ENCODE data around the gene APPL2. TPM values are rescaled to one million over a fixed set of nuclear protein-coding genes. Genes with fewer than 3 reads are reported as not detected.

The APPL2 gene
- total RNA-seq, 1 donor from 2014 or later: 30.9 TPM

DNA sequence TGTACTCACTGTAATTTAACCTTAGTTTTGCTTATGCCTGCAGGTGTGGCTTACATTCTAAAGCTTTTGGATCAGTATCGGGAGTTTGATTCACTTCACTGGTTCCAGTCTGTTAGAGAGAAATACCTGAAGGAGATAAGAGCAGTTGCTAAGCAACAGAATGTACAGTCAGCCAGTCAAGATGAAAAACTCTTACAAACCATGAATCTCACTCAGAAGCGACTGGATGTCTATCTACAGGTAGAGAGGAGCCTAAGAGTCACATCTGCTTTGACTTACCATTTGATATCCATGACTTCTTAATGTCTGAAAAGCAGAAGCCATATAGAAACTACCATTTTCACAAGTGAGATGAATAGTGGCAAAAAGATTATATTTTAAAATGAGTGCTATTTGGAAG is 71.9 kb downstream of the APPL2 start:
- intact Hi-C loops (cut with DNase I): no loop called here
- no peak for TF ChIP-seq CTCF (IDR thresholded peaks at IDR 0.05)
- no peak for DNase-seq
- Histone ChIP-seq H3K9me3 (no peaks in the 10 kb centered on the region), H3K4me3 (no peak overlapping the region), H3K27ac (no peak overlapping the region), H3K36me3 (peaks cover 98% of the 10 kb centered on the region), H3K4me1 (no peaks in the 10 kb centered on the region), H3K27me3 (no peaks in the 10 kb centered on the region)
- no peak for ATAC-seq

GRCh38 chr12:105162174-105162573 is 73.8 kb downstream of the APPL2 start:
- Histone ChIP-seq H3K4me1 (no peaks in the 10 kb centered on the region), H3K9me3 (no peaks in the 10 kb centered on the region), H3K27ac (no peak overlapping the region), H3K4me3 (no peak overlapping the region), H3K36me3 (peaks cover 97% of the 10 kb centered on the region), H3K27me3 (no peaks in the 10 kb centered on the region)
- DNase-seq: no peak
- intact Hi-C loops (cut with DNase I): no loop called here
- no peak for TF ChIP-seq CTCF (IDR thresholded peaks at IDR 0.05)
- ATAC-seq: no peak

DNA sequence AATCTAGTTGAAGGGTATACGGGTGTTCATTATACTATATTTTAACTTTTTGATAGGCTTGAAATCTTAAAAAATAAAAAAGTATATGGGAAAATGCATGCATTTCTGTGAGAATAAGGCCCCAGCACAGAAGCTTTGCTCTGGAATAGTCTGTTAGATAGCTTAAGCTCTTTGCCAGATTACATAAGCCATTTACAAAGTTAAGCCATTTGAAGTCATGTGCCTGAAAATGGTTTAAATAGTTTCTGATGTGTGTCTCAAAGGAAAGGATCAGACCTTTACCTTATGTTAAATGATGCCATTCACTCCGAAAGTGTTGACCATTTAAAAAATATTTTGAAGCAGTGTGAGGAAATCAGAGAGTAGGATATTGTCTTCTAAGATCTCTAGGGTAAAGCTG is 77.1 kb downstream of the APPL2 start:
- no peaks in the 10 kb centered on the region for H3K4me1 ChIP-seq
- no peak for TF ChIP-seq CTCF (IDR thresholded peaks at IDR 0.05)
- ATAC-seq (no peak), DNase-seq (no peak)
- no peak overlapping the region for H3K4me3 ChIP-seq
- intact Hi-C loops (cut with DNase I): no loop called here
- no peaks in the 10 kb centered on the region for H3K9me3 ChIP-seq
- no peak overlapping the region for H3K27ac ChIP-seq
- H3K27me3 ChIP-seq: no peaks in the 10 kb centered on the region
- H3K36me3 ChIP-seq: peaks cover 92% of the 10 kb centered on the region

DNA sequence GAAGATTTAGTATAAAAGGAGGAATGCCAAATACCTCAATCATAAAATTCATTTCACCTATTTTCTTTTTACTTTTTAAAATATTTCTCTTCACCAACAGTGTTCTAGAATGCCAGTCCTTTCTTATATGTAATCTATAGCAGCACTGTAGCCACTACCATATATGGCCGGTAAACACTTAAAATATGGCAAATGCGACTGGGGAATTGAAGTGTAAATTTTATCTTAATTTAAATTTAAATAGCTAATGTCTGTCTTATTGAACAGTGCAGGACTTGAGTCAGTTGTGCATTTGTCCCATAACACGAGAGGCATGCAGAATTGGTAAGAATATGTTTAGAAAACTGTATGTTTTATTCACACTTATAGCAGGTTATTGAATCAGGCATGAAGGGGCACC is 78.4 kb downstream of the APPL2 start:
- no peak for TF ChIP-seq CTCF (IDR thresholded peaks at IDR 0.05)
- Histone ChIP-seq H3K9me3 (no peaks in the 10 kb centered on the region), H3K36me3 (peaks cover 92% of the 10 kb centered on the region), H3K4me3 (no peak overlapping the region), H3K27me3 (no peaks in the 10 kb centered on the region), H3K27ac (no peak overlapping the region), H3K4me1 (no peaks in the 10 kb centered on the region)
- intact Hi-C loops (cut with DNase I): no loop called here
- DNase-seq (no peak), ATAC-seq (no peak)

- intact Hi-C loops (cut with DNase I): no loop called here
- Histone ChIP-seq H3K27ac (no peak overlapping the region), H3K9me3 (no peaks in the 10 kb centered on the region), H3K4me1 (no peaks in the 10 kb centered on the region), H3K4me3 (no peak overlapping the region), H3K36me3 (peaks cover 94% of the 10 kb centered on the region), H3K27me3 (no peaks in the 10 kb centered on the region)
- no peak for ATAC-seq
- no peak for DNase-seq
- no peak for TF ChIP-seq CTCF (IDR thresholded peaks at IDR 0.05)
Observed at GRCh38 chr12:105156260-105156659, 79.7 kb downstream of the APPL2 start.

DNA sequence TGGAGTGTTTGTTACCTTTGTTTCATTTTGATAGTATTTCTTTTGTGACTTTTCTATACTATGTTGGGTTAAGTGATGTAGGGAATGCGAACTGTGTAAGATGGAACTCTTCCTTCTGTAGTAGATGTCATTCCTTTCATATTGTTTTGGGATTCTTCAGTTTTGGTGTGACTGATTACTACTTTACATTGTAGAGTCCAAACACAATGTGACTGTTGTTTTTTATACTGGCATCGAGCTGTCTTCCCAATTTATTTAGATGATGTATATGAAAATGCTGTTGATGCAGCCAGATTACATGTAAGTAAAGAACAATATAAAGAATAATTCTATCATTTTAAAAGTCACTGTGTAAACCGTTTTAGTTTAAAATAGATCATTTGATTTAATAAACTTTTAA is 93.7 kb downstream of the APPL2 start:
- DNase-seq (no peak), ATAC-seq (no peak)
- Histone ChIP-seq H3K27me3 (no peaks in the 10 kb centered on the region), H3K27ac (no peak overlapping the region), H3K9me3 (no peaks in the 10 kb centered on the region), H3K36me3 (peaks cover 93% of the 10 kb centered on the region), H3K4me1 (no peaks in the 10 kb centered on the region), H3K4me3 (no peak overlapping the region)
- intact Hi-C loops (cut with DNase I): no loop called here
- no peak for TF ChIP-seq CTCF (IDR thresholded peaks at IDR 0.05)
